KG1 (cell line): Measurements from ENCODE around the gene EBPL.

ENCODE experiments used
- DNase-seq: peaks from one replicate; lab custom pipeline; 2025; lab: John Stamatoyannopoulos, UW

Gene EBPL

DNA sequence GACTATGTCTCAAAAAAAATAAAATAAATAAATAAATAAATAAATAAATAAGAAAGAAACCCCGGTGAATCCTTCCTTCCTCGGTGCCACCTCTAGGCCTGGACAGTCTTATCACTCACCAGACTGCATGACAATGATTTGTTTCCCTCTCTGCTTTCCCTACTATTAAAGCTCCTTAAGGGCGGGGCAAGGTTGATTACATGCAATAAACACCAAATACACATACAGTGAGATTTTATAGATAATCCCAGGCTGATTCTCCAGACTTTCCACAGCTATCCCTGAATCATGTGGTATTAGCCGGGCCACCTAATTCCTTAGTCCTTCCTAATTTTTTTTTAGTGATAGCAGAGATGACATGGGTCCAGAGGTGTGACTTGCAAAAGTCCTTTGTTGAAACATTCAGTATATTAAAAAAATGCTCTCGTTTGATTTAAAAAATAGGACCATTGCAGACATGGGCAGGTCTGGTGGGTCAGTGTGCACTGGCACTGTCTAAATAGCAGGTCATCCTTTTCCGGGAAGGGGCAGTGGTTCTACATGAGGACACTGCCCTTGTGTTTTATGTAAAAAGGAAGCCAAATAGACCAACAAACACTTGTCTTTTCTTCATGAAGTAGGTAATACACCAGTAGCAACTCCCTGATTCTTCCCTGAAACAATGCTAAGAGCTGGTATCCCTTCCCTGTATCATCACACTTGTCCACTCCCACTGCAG, 14.5 kb downstream of the EBPL start:
- no peak for DNase-seq

DNA sequence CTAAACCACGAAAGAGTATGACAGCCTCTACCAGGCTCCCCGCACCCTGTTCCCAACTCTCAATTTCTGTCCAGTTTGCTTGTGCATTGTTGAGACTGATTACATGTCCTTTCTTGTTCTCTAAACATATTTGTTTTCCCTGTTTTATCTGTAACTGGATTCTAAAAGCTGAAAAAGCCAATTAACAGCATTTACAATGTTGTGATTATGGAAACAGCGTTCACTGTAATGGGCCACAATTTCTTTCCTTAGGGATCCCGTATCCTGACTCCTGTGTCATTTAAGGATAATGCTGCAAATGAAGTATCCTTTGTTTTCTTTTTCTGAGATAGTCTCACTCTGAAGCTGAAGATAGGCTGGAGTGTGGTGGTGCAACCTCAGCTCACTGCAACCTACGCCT, 20.5 kb downstream of the EBPL start:
- no peak for DNase-seq

DNA sequence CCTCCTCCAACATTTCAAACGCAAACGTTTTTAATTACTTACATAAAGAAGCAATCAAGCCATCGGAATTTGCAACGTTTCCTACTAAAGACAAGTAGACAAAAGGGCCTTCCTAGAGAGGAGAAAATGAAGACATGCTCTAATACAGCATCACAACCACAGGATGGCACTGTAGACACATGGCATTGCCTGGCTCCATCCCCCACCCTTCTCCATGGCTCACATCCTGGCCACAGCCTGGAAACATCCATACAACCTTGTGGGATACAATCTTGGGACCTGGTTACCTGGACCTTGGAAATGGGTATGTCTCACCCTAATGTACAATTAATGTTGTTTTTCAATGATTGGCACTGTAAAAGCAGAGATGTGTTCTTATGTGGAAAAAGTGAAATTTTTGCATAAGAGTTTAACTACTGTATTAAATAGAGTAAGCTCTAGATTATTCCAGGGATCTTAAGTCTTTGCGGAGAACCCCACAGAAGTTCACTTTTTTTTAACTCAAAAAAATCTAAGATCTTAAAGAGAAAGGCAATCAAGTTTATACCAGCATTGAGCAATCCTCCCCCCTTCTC, 21.5 kb downstream of the EBPL start:
- DNase-seq, result no peak

DNA sequence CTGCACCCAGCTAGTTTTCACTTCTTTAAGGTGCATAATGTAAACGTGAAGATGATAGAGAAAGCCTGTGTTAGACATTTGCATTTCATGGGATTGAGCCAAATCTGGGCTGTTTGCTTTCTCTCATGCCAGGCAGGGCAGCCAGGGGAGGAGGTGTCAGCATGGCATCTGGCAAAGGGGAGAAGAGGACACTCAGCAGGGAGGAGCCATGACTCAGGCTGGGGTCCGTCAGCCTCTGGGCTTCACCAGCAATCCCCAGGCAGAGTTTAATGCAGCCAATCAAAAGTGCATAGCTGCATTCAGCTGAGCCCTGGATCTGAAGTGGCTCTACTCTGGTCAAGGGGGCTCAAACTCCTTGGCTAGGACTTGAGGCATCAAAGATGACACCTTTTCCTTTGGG, 23.5 kb downstream of the EBPL start:
- no peak for DNase-seq

DNA sequence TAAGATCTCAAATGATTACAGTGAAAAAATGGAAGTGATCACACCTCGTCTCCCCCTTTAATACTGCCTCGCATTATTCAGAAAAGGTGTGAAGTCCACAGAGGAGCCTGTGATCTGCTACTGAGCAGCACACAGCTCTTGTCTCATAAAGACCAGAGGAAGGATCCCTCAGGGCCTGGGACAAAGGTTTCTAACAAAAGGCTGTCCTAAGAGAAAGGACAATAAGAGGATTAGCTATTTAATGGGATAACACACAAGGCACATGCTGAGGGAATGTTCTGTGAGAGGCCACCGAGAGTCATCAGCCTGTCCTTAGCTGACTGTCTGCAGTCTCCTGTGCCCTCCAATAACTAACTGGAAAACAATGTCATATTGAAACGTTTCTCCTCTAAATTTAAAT, 26.7 kb downstream of the EBPL start:
- DNase-seq, result no peak

DNA sequence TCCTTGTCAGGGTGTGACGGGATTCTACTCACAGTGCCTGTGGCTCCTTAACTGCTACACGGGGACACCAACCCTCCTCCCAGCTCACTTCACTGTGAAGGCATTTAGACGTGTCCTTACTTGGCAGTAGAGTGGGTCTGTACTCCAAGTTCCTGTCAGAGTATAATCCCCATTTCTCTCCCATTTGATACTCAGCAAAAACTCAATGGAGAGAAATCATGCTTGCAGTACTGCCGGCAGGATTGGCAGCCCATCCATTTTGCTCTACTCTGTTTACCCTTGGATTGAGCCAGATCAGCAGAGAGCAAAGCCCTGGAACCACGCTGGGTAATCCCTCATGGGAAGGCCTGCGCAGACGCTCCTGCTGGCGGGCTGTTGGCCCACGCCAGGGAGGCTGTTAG, 34.0 kb downstream of the EBPL start:
- no peak for DNase-seq

DNA sequence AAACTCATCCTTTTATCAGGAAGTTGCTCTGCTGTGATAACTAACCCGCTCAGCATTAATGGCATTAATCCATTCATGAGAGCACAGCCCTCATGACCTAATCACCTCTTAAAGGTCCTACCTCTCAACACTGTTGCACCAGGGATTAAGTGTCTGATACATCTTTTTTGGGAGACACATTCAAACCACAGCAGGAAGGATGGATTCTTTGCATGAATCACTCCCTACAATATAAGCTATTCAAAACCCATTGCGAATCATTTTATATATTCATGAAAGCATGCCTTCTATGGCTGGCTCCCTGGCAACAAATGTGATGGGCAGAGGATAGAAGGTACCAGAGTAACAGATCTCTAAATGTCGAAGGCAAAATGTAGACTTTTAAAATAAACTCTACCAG, 35.4 kb downstream of the EBPL start:
- no peak for DNase-seq

DNA sequence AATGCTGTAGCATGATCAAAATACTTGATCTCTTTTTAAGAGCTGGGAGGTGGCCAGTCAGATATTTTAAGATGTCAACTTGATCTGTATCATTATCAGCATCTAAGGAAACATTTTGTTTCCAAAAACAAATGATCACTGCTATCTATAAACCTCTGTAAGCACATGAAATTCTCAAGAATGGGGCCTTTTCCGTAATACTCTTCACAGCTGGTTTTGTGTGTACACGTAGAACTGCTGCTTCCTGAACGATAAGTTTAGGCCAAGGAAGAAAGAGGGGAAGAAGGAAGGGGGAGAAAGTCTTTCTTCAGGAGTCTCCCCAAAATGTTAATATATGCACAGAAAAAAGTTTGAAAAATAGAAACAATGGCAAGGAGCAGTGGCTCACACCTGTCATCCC, 37.3 kb downstream of the EBPL start:
- DNase-seq, result no peak

DNA sequence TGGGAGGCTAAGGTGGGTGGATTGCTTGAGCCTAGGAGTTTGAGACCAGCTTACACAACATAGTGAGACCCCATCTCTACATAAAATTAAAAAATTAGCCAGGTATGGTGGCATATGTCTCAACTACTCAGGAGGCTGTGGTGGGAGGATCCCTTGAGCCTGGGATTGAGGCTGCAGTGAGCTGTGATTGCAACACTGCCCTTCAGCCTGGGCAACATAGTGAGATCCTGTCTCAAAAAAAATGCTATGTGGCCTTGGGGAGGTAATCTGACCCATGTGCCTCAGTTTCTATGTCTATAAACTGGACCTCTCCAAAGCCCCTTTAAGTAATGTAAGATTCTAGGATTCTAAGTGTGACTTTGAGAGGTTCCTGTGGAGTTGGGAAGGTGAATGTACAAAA, 37.8 kb downstream of the EBPL start:
- no peak for DNase-seq

DNA sequence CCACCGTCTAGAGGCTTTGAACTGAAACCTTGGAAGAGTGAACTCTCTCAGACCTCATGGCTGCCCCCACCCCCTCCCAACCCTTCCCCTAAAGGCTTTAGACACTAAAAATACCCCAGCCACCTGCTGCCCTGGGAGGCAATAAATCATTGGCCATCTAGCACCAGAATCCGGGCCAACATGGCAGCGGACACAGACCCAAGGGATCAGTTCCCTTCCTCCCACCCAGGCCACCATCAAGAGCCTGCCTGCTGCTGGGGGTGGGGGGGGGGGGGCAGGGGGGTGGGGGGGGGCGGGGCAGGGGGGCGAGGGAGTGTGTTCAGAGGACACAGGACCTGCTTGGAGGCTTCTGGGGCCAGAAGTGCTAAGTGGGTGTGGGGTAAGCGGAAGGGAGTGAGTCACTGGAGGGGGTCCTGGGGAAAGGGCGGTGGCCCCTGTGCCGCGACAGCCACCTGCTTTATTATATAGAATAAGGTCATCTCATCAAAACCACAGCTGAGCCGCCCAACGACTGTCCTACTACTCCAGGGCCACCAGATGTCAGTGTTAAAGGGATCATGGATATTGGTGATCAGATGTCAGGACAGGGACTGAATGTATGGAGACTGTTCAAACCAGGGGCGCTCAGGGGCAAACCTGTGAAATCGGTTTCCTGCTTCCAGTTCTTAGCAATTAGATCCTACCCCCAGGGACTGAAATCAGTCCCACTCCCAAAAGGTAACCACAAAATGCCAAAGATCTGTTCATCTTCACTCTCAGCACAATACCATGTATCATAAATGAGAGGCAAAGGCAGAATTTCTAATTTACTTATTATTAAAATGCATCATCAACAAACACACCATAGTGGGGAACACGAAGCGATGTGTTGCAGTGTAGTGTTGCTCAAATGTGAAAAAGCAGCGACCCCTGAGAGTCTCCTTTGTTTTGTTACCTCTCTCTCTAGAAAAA, 38.7 kb downstream of the EBPL start:
- DNase-seq, result no peak

DNA sequence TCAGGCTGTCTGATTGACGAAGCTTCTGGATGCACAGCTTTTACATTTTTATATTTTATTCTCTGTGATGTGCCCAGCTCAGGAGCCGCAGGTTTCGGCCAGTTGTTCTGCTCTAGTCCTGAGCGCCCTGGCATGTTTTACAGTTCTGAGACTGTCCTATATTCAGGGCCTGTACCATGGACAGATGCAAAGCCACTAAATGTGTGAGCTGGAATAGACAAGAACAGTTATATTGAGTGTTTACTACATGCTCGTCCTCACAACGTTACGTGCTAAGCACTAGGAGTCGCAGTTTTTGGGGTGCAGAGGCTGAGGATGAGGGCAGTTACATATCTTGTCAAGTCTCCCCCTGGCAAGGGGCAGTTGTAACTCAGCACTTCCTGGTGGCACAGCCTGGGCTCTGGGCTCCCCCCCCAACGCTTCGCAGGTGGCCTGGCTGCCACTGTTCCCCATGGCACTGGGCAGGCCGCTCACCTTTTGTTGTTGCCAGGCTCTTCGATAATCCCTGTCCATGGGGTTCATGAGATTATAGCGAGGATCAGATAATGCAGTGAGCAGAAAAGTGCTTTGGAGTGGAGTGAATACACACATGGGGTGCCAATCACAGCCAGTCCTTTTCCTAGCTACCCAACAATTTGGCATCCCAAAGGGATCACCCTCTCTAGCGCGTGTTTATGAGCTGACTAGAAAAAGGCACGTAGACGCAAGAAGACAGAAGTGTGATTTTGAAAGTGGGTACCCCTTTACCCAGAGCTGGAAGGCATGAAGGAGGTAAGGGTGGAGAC, 39.5 kb downstream of the EBPL start:
- no peak for DNase-seq

DNA sequence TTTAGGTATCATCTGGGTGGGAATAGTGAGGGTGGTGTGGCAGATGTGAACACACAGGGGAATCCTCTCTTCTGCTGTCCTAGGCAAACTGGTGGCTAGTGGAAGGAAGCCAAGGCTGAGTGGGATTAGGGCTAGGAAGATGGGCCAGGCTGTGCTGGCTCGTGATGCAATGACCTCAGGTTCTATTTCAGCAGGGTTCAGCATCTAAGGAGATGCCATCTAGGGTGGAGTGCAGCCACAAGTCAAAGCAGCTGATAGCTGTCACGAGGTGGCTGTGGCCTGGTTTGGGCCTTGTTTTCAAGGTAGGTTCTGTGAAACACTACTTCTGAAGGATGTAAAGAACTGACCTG, 41.3 kb downstream of the EBPL start:
- DNase-seq, result no peak

DNA sequence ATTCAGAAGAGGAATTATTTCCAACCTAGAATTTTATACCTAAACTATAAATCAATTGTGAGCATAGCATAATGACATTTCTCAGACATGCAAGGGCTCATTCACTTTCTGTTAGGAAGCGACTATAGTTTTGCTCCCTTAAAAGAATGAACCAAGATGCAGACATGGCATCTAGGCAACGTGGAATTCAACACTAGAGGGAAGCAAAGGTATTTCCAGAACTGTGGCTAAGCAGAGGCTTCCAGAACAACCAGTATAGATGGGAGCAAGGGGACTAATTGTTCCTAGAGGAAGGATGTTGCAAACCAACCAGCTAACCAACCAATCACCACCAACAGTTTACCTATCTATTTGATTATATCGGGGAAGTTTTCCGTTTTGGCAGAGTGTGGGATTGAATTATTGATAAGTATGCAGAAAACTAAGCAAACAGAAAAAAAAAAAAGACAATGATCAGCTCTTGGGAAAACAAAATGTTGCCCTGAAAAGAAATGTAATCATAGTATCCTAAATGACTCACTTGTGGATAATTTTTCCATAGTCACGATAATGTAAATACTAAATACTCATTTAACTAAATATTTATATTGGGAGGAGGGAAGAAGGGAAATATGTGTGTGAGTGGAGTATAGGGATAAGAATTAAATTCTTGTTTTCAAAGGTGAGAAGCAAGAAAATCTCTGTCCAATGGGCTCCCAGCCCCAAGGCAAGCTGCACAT, 41.9 kb downstream of the EBPL start:
- no peak for DNase-seq

DNA sequence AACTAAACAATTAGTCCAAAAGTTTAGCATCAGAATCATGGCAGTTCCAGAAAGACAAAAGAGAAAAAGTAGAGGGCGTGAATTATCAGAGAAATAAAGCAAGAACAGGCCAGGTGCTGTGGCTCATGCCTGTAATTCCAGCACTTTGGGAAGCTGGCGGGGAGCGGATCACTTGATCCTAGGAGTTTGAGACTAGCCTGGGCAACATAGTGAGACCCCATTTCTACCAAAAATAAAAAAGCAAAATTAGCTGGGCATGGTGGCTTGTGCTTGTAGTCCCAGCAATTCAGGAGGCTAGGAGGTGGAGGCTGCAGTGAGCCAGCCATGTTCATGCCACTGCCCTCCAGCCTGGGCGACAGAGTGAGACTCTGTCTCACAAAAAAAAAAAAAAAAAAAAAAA, 44.6 kb downstream of the EBPL start:
- no peak for DNase-seq

DNA sequence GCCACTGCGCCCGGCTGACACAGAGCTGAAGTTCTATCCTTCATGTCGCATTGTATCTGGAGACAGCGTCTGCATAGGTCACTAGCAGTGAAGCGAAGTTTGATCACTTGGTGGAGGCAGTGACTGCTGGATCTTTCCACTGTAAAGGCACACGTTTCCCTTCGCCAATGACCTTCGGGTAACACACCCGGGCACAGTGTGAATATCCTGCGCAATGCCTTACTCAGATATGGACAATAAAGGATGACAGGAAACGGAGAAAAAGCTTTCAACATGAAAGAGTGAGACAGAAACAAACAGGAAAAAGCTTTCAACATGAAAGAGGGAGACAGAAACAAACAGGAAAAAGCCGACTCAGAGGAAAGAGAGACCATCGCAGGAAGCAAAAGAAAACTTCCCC, 45.8 kb downstream of the EBPL start:
- DNase-seq, result no peak

DNA sequence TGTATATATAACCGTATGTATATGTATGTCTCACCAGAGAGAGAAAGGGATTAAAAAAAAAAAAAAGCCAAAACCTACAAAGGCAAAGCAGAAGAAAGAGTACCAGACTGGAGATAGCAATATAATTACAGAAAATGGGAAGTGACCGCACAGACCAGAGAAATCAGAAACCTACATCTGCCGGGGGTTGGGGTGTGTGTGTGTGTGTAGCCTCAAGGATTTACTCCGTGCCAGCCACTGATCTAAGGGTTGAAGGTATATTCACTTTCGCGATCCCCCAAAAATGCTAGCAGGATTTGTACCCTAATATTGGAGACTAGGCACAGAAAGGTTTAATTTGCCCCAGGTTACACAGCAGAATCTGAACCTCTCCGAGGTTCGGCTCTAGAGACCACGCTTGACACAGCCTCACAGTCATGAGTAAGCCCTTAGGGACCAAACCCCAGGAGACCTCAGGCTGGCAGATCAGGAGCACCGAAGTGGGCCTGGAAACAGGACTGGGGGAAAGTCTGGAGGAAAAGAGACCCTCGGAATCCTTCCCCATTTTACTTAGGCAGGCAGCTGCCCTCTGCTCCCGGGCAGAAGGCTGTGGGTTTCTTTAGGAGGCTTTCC, 48.1 kb downstream of the EBPL start:
- no peak for DNase-seq

DNA sequence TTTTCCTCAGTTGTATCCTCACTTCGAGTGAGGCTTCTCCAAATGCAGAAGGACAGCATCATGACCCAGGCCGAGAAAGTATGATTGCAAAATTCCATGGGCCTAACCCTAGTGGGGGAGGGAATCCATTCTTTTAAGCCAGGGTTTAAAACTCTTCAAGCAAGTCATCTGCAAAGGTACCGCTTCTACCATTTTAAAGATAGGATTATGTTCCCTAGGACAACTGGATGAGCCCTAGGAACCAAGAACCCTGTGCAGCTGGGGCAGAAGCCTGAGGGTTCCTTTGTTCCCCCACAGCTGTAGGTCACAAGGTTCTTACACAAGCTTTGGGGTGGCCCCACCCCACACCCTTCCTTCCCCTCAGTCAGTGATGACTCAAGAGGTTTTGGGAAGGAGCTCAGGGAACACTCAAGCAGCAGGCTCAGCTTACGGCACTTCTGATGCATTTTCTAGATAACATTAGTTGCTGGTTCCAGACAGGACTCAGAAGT, 49.4 kb downstream of the EBPL start:
- no peak for DNase-seq

DNA sequence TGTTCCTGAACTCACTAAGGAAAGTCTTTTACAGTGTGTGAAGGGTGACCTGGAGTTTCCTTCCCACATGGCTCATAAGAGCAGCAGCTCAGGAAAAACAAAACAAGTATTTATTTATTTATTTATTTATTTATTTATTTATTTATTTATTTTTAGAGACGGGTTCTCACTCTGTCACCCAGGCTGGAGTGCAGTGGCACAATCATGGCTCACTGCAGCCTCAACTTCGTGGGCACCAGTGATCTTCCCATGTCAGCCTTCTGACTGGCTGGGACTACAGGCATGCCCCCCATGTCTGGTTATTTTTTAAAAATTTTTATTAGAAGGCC, 52.6 kb downstream of the EBPL start:
- no peak for DNase-seq

DNA sequence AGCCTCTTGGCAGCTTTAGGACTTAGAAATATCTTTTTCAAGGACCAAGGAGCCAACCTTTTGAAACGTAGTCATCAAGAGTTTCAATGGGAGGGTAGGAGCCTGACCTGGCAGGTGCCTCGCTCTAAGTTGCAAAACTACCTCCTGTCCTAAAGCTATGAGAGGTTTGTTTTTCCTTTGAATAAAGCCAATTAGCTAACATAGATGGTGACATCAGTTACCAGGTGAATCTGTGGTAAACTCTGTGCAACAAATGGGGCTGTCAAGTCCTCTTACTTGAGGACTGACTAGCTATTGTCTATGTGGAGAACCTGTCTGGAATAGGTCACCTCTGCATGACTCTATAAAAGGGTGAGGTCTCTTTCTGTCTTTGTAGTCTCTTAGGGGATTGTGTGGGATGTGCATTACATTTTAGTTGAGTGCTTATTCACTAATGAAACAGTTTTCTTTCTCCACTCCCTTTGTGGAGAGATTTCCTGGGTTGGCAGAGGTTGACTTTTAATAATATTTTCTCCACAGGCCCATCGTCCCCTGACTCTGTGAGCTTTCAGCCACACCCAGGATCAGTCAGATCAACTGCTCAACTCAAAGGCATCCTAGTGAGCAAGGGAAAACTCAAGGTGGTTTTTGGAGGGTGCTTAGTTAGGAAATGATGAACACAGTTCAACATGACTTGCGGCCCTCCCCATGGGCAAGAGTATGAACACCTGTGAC, 53.1 kb downstream of the EBPL start:
- no peak for DNase-seq

DNA sequence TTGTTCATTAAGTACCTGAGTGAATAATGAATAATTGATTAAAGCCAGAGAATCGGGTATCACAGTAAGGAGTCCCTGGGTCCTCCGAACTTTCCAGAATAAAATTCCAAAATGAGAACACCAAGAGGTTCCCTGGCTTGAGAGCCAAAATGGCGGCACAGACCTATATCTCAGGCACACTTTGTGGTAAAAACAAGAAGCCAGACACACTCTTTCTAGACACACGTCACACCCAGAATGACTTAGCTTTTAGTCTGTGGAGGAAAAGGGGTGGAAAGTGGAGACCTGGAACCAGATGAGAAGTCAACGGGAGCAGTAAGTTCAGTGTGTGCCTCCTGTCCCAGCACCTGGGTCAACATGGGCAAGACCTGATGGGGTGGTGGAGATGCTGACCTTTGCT, 54.6 kb downstream of the EBPL start:
- no peak for DNase-seq
